Measurements from ENCODE around the gene EIF4E2.
A peak's percentile ranks its signal among the peaks of the same experiment; 100 is the strongest.

DNA sequence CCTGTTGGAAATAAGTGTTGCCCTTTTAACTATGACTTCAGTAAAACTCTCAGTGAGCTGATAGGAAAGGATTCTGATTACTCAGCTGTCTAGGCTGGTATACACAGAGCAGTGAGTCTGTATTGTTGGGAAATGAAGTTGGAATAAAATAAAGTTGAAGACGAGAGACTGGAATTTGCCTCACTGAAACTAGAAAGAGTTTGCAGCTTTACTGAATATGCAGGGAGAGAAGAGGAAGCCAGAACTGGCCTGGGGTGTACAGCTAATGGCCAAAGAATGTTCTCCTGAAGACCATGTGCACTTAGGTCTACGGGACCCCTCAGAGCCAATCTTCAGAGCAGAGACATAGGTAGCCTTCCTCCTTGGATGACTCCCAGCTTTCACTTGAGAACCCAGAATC, 26.5 kb downstream of the EIF4E2 start:
- TF ChIP-seq, protein P1, sequence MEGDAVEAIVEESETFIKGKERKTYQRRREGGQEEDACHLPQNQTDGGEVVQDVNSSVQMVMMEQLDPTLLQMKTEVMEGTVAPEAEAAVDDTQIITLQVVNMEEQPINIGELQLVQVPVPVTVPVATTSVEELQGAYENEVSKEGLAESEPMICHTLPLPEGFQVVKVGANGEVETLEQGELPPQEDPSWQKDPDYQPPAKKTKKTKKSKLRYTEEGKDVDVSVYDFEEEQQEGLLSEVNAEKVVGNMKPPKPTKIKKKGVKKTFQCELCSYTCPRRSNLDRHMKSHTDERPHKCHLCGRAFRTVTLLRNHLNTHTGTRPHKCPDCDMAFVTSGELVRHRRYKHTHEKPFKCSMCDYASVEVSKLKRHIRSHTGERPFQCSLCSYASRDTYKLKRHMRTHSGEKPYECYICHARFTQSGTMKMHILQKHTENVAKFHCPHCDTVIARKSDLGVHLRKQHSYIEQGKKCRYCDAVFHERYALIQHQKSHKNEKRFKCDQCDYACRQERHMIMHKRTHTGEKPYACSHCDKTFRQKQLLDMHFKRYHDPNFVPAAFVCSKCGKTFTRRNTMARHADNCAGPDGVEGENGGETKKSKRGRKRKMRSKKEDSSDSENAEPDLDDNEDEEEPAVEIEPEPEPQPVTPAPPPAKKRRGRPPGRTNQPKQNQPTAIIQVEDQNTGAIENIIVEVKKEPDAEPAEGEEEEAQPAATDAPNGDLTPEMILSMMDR (conservative IDR thresholded peaks at IDR 0.05; ENCODE audit: low read depth, low read length) = no peak
- TF ChIP-seq POLR2A (IDR thresholded peaks at IDR 0.05; ENCODE audit: low read depth, low read length) (no peak), MAFK (IDR thresholded peaks at IDR 0.05; ENCODE audit: low read depth, low read length) (peak; percentile 62), RFX5 (IDR thresholded peaks at IDR 0.05; ENCODE audit: low read depth, low read length) (no peak), RAD21 (IDR thresholded peaks at IDR 0.05; ENCODE audit: low read length) (no peak), CEBPB (IDR thresholded peaks at IDR 0.05; ENCODE audit: low read depth, low read length) (peak; percentile 45; the same call in 1 of the 2 replicates), MAZ (IDR thresholded peaks at IDR 0.05; ENCODE audit: borderline replicate concordance, low read depth, low read length) (no peak), BHLHE40 (IDR thresholded peaks at IDR 0.05; ENCODE audit: low read depth, low read length) (no peak), RCOR1 (IDR thresholded peaks at IDR 0.05; ENCODE audit: insufficient replicate concordance, low read length) (no peak), SMC3 (IDR thresholded peaks at IDR 0.05; ENCODE audit: low read depth, low read length) (no peak)
- TF ChIP-seq, protein P2, sequence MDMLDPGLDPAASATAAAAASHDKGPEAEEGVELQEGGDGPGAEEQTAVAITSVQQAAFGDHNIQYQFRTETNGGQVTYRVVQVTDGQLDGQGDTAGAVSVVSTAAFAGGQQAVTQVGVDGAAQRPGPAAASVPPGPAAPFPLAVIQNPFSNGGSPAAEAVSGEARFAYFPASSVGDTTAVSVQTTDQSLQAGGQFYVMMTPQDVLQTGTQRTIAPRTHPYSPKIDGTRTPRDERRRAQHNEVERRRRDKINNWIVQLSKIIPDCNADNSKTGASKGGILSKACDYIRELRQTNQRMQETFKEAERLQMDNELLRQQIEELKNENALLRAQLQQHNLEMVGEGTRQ (IDR thresholded peaks at IDR 0.05; ENCODE audit: low read depth, low read length) = no peak

All from IMR-90 (cell line).